HepG2 (cell line): ENCODE results near the gene EIF4A3. TPM values are rescaled to one million over a fixed set of nuclear protein-coding genes. Genes with fewer than 3 reads are reported as not detected.

Experiments
- ATAC-seq: fragments of 200-7000 bp; cut with Tn5 transposase; 3 replicates; pipeline ENCODE4 v1.9.1; 2020; ENCODE audit warnings: mild to moderate bottlenecking, moderate library complexity
- BruUV-seq: library from RNA; stranded (reverse); fragments of 400-500 nt; replicated peaks from 2 replicates; lab custom pipeline; 2021; lab: Mats Ljungman, UMichigan
- CTCF ChIA-PET: fragments of 300-600 bp; formaldehyde crosslinking; extraction: SDS; loops from one replicate; lab custom pipeline; 2021; ENCODE audit warnings: low total read pairs, inconsistent platforms, low intra/inter-chr PET ratio; lab: Yijun Ruan, JAX
- POLR2A ChIA-PET: fragments of 350-600 bp; sonication (Branson Sonifier 250); formaldehyde crosslinking; loops from one replicate; lab custom pipeline; 2020; ENCODE audit warnings: antibody characterized with exemption, inconsistent platforms; lab: Yijun Ruan, JAX
- DNase-seq: peaks from one replicate; pipeline ENCODE4 v3.0.0-alpha.2; 2015; ENCODE audit warnings: low spot score
- FAIRE-seq: peaks from 3 replicates; lab custom pipeline; 2011; peaks lifted over from hg19 to GRCh38; lab: Jason Lieb, UNC
- H2AFZ ChIP-seq: one replicate; pipeline ENCODE4 v1.6.1; 2011; ENCODE audit warnings: low read length, inconsistent platforms
- H3K27ac ChIP-seq: fragments of 300-600 bp; 3 replicates; pipeline ENCODE4 v1.8.0; 2011; ENCODE audit warnings: mixed run types, mild to moderate bottlenecking, mixed read lengths, low read length, inconsistent platforms; ENCODE audit not compliant: insufficient read depth; ENCODE audit errors: extremely low read length
- H3K27me3 ChIP-seq, 2 experiments: fragments of 200-600 bp in 1 of 2; 2 replicates in 1 of 2; 3 replicates in 1 of 2; pipeline versions ENCODE4 v1.6.0 to v1.8.0; 2011; ENCODE audit warnings: low read length in 2 of 2, mild to moderate bottlenecking in 2 of 2, moderate library complexity in 2 of 2, inconsistent platforms in 1 of 2; ENCODE audit not compliant: insufficient read depth in 2 of 2, control insufficient read depth in 1 of 2
- H3K36me3 ChIP-seq, 2 experiments: fragments of 200-600 bp in 1 of 2; replicated peaks in 1 of 2; 2 replicates in 1 of 2; 3 replicates in 1 of 2; pipeline versions ENCODE4 v1.5.1 to v1.8.0; 2011; ENCODE audit warnings: low read length in 2 of 2, inconsistent platforms in 1 of 2; ENCODE audit not compliant: insufficient read depth in 2 of 2, control insufficient read depth in 1 of 2
- H3K4me1 ChIP-seq: 2 replicates; pipeline ENCODE4 v1.5.1; 2012; ENCODE audit warnings: low read length, inconsistent platforms; ENCODE audit not compliant: insufficient read depth
- H3K4me2 ChIP-seq: 2 replicates; pipeline ENCODE4 v1.6.0; 2011; ENCODE audit warnings: low read depth, low read length, inconsistent platforms
- H3K4me3 ChIP-seq, 3 experiments: fragments of 200-600 bp in 1 of 3; sonication (generic), shearing (Covaris generic) in 1 of 3; replicated peaks in 1 of 3; 2 replicates each; pipeline ENCODE4 v1.5.1; 2011 to 2016; ENCODE audit warnings: low read length in 3 of 3, inconsistent platforms in 2 of 3, low read depth in 2 of 3, mild to moderate bottlenecking in 2 of 3, control low read depth in 1 of 3, mixed read lengths in 1 of 3; ENCODE audit not compliant: insufficient read depth in 1 of 3
- H3K79me2 ChIP-seq: one replicate; pipeline ENCODE4 v1.6.1; 2011; ENCODE audit warnings: low read length, inconsistent platforms; ENCODE audit not compliant: insufficient read depth
- H3K9ac ChIP-seq: 2 replicates; pipeline ENCODE4 v1.6.0; 2011; ENCODE audit warnings: mild to moderate bottlenecking, low read depth, low read length, inconsistent platforms; ENCODE audit not compliant: insufficient read depth
- H3K9me3 ChIP-seq: 2 replicates; pipeline ENCODE4 v1.5.1; 2012; ENCODE audit warnings: mild to moderate bottlenecking, low read length
- H4K20me1 ChIP-seq: 2 replicates; pipeline ENCODE4 v1.6.0; 2011; ENCODE audit warnings: inconsistent platforms, mild to moderate bottlenecking, low read length, moderate library complexity; ENCODE audit not compliant: insufficient read depth
- CREB1 ChIP-seq, 2 experiments: fragments of 450-650 bp in 1 of 2; IDR thresholded peaks; 2 replicates each; pipeline ENCODE4 v1.6.1; 2016 to 2017; ENCODE audit warnings: control low read depth in 1 of 2, mild to moderate bottlenecking in 1 of 2, missing compliant biosample characterization in 1 of 2, missing genetic modification characterization in 1 of 2
- GLMP ChIP-seq: sonication (generic); formaldehyde crosslinking; IDR thresholded peaks from 2 replicates; pipeline ENCODE4 v1.9.0; 2021; ENCODE audit warnings: missing genetic modification reagents, mild to moderate bottlenecking, borderline replicate concordance
- ZNF282 ChIP-seq: fragments of 450-650 bp; IDR thresholded peaks from 2 replicates; pipeline ENCODE4 v1.6.1; 2018; ENCODE audit not compliant: partially characterized antibody
- ZNF562 ChIP-seq: sonication (generic); formaldehyde crosslinking; IDR thresholded peaks from 2 replicates; pipeline ENCODE4 v1.8.0; 2022; ENCODE audit warnings: missing genetic modification reagents, borderline replicate concordance
- ZNF615 ChIP-seq: sonication (generic); formaldehyde crosslinking; IDR thresholded peaks from 2 replicates; pipeline ENCODE4 v1.5.0; 2020; ENCODE audit warnings: mild to moderate bottlenecking, missing genetic modification reagents, borderline replicate concordance
- ZNF792 ChIP-seq: IDR thresholded peaks from 2 replicates; pipeline ENCODE4 v1.6.1; 2016
- WGBS: methylation state at CpG from one replicate; pipeline ENCODE4 v1.1.6; 2017; ENCODE audit warnings: low lambda C conversion rate; 5-methylcytosine and 5-hydroxymethylcytosine counted together
- in situ Hi-C: cut with HindIII; loops from 2 replicates; pipeline ENCODE4 v1.10.0; 2017; ENCODE audit warnings: low pct_unique_long_range_greater_than_20kb; ENCODE audit not compliant: extremely low pct_ligation_motif_present
- intact Hi-C: fragments of 100-400 bp; cut with micrococcal nuclease; formaldehyde crosslinking; loops from one replicate; pipeline ENCODE4 v1.10.0; 2022; ENCODE audit not compliant: unreplicated experiment
- polyA plus RNA-seq, 8 experiments: library from polyadenylated mRNA; depleted of rRNA in 3 of 8; stranded (reverse) in 7 of 8; unstranded in 1 of 8; fragments of >200 nt; fragmentation: Illumina TruSeq in 4 of 8; extraction: Trizol in 4 of 8; gene quantifications; 2 replicates each; pipeline versions ENCODE4 v1.2.1 to v1.2.3, GENCODE V29; 2011 to 2016; ENCODE audit warnings: low read depth in 4 of 8, missing spikeins in 1 of 8, mixed read lengths in 1 of 8; ENCODE audit not compliant: insufficient read depth in 1 of 8
- total RNA-seq, 5 experiments: library from RNA; depleted of rRNA; stranded (reverse); fragments of >200 nt; fragmentation: Illumina TruSeq; extraction: Trizol; gene quantifications; 2 replicates each; pipeline ENCODE4 v1.2.3, GENCODE V29; 2016; ENCODE audit warnings: low read depth in 1 of 5
- TF ChIP-seq, protein P1 (sequence below): sonication (generic); formaldehyde crosslinking; IDR thresholded peaks from 2 replicates; pipeline ENCODE4 v1.4.0; 2020; ENCODE audit warnings: missing genetic modification reagents

Gene EIF4A3
- total and polyA plus RNA-seq, 2 of the 13 experiments (the other 11 are each of a cell fraction or from before 2014, with no cell fraction given) = 145 to 187 TPM

DNA sequence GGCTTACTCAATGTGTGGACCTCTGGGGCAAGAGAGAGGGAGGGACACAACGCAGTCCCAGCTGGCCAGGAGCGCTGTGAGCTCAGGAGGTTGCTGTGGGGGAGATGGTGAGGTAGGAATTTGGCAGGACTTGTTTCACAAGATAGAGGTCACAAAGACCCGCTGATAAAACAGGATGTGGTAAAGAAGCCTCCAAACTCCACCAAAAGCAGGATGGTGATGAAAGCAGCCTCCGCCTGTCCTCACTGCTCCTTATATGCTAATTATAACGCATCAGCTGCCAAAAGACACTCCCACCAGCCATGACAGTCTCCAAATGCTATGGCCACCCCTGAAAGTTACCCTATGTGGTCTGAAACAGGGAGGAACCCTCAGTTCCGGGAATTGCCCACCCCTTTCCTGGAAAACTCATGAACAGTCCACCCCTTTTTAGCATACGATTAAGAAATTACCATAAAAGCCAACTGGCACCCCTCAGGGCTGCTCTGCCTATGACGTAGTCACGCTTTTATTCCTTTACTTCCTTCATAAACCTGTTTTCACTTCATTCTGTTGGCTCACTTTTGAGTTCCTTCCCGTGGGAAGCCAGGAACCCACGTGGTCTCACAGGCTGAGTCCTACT, 5.3 kb upstream of the EIF4A3 start:
- Histone ChIP-seq H3K9me3 (peaks cover 17% of the 10 kb centered on the region; the same call in 1 of the 2 replicates), H4K20me1 (no peaks in the 10 kb centered on the region), H3K79me2 (peaks cover 5% of the 10 kb centered on the region), H3K4me3 (no peak overlapping the region), H3K9ac (no peak overlapping the region), H3K36me3 (no peaks in the 10 kb centered on the region), H2AFZ (no peak overlapping the region), H3K27ac (no peak overlapping the region), H3K4me2 (no peak overlapping the region), H3K4me1 (peaks cover 24% of the 10 kb centered on the region), H3K27me3 (peaks cover 0 to 15% of the 10 kb centered on the region in 2 experiments; a peak in 1 of 5 replicates)
- 36% methylated on average over 11 of the region's 11 CpGs for WGBS
- CTCF ChIA-PET = no interaction called here
- POLR2A ChIA-PET = no interaction called here
- DNase-seq (no peak), FAIRE-seq (no peak), ATAC-seq (no peak)
- intact Hi-C loops (no loop called here), in situ Hi-C loops (no loop called here)
- no TSS peak for BruUV-seq
- TF ChIP-seq ZNF792 (peak; percentile 65; the same call in 1 of the 2 replicates), ZNF615 (no peak), GLMP (no peak), ZNF562 (CRISPR knock-in tag) (no peak), ZNF282 (no peak), CREB1 (IDR thresholded peaks at IDR 0.05) (0 out of 2 replicates have a peak, but pooled peaks have one; percentile 6), CREB1 (CRISPR knock-in tag; IDR thresholded peaks at IDR 0.05) (no peak)
- TF ChIP-seq, protein P1, sequence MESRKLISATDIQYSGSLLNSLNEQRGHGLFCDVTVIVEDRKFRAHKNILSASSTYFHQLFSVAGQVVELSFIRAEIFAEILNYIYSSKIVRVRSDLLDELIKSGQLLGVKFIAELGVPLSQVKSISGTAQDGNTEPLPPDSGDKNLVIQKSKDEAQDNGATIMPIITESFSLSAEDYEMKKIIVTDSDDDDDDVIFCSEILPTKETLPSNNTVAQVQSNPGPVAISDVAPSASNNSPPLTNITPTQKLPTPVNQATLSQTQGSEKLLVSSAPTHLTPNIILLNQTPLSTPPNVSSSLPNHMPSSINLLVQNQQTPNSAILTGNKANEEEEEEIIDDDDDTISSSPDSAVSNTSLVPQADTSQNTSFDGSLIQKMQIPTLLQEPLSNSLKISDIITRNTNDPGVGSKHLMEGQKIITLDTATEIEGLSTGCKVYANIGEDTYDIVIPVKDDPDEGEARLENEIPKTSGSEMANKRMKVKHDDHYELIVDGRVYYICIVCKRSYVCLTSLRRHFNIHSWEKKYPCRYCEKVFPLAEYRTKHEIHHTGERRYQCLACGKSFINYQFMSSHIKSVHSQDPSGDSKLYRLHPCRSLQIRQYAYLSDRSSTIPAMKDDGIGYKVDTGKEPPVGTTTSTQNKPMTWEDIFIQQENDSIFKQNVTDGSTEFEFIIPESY (CRISPR knock-in tag) = peak; percentile 10; the same call in 1 of the 2 replicates
